HFFc6 (cell line): ENCODE results near the gene CDC5L. TPM values are rescaled to one million over a fixed set of nuclear protein-coding genes. Genes with fewer than 3 reads are reported as not detected.
A peak's percentile ranks its signal among the peaks of the same experiment; 100 is the strongest.

Experiments
- DNase-seq: peaks from one replicate; pipeline ENCODE4 v3.0.0-alpha.2; 2018
- H3K27ac Mint-ChIP-seq: 2 replicates; pipeline ENCODE4 v1.8.0; 2020; ENCODE audit warnings: mild to moderate bottlenecking, mixed read lengths
- H3K27me3 Mint-ChIP-seq: 2 replicates; pipeline ENCODE4 v1.8.0; 2021; ENCODE audit warnings: mild to moderate bottlenecking, moderate library complexity, mixed read lengths; ENCODE audit not compliant: insufficient read depth
- H3K36me3 Mint-ChIP-seq: 2 replicates; pipeline ENCODE4 v1.8.0; 2021; ENCODE audit warnings: low read depth, mixed read lengths
- H3K4me1 Mint-ChIP-seq: 2 replicates; pipeline ENCODE4 v1.8.0; 2020; ENCODE audit warnings: low read depth, mixed read lengths
- H3K4me3 Mint-ChIP-seq: 2 replicates; pipeline ENCODE4 v1.8.0; 2020; ENCODE audit warnings: mild to moderate bottlenecking, moderate library complexity, mixed read lengths
- H3K9me3 Mint-ChIP-seq: 2 replicates; pipeline ENCODE4 v1.8.0; 2020; ENCODE audit warnings: mild to moderate bottlenecking, mixed read lengths
- CTCF ChIP-seq: fragments of 200-600 bp; sonication (generic); IDR thresholded peaks from 2 replicates; pipeline ENCODE4 v1.5.0; 2021; ENCODE audit warnings: antibody characterized with exemption, mild to moderate bottlenecking
- total RNA-seq, 6 experiments: library from RNA; stranded (reverse); fragmentation: NEBNext Ultra II Directional; extraction: Animal tissue kit (Norgen Biotek cat#: 25700); gene quantifications; 2 replicates in 1 of 6; 3 replicates in 5 of 6; pipeline ENCODE4 v1.2.3, GENCODE V29; 2021

CDC5L gene
- total RNA-seq, 6 experiments from 2014 or later: 17.9 to 23.5 (median 21.6) TPM

GRCh38 chr6:44410363-44410762 lies 22.9 kb downstream of the CDC5L start:
- no peak for TF ChIP-seq CTCF
- Mint-ChIP-seq H3K9me3 (no peaks in the 10 kb centered on the region), H3K27me3 (no peaks in the 10 kb centered on the region; the same call in 1 of the 2 replicates), H3K36me3 (peaks cover 41% of the 10 kb centered on the region), H3K4me1 (peaks cover 19% of the 10 kb centered on the region), H3K4me3 (no peak overlapping the region), H3K27ac (no peak overlapping the region)
- no peak for DNase-seq

- Mint-ChIP-seq H3K4me3 (no peak overlapping the region), H3K27me3 (no peaks in the 10 kb centered on the region; the same call in 1 of the 2 replicates), H3K9me3 (no peaks in the 10 kb centered on the region), H3K36me3 (peaks cover 42% of the 10 kb centered on the region), H3K4me1 (peaks cover 27% of the 10 kb centered on the region), H3K27ac (peak overlapping the region; percentile 48)
- peak; percentile 9 for DNase-seq
- no peak for TF ChIP-seq CTCF
Measured at GRCh38 chr6:44411141-44411540, 23.6 kb downstream of the CDC5L start.

GRCh38 chr6:44415449-44415848 lies 27.9 kb downstream of the CDC5L start:
- no peak for DNase-seq
- Mint-ChIP-seq H3K4me3 (no peak overlapping the region), H3K36me3 (peaks cover 26% of the 10 kb centered on the region), H3K27ac (no peak overlapping the region), H3K4me1 (peaks cover 37% of the 10 kb centered on the region), H3K9me3 (no peaks in the 10 kb centered on the region), H3K27me3 (no peaks in the 10 kb centered on the region; the same call in 1 of the 2 replicates)
- no peak for TF ChIP-seq CTCF

- Mint-ChIP-seq H3K4me1 (peaks cover 34% of the 10 kb centered on the region), H3K27ac (no peak overlapping the region), H3K9me3 (no peaks in the 10 kb centered on the region), H3K27me3 (no peaks in the 10 kb centered on the region; the same call in 1 of the 2 replicates), H3K4me3 (no peak overlapping the region), H3K36me3 (peaks cover 28% of the 10 kb centered on the region)
- TF ChIP-seq CTCF: no peak
- DNase-seq: peak; percentile 35
Measured at GRCh38 chr6:44415873-44416502, 28.5 kb downstream of the CDC5L start.

GRCh38 chr6:44422531-44422930 lies 35.0 kb downstream of the CDC5L start:
- H3K27ac Mint-ChIP-seq: no peak overlapping the region
- peaks cover 15% of the 10 kb centered on the region for H3K36me3 Mint-ChIP-seq
- no peaks in the 10 kb centered on the region for H3K4me1 Mint-ChIP-seq
- TF ChIP-seq CTCF: no peak
- H3K4me3 Mint-ChIP-seq: no peak overlapping the region
- no peaks in the 10 kb centered on the region for H3K9me3 Mint-ChIP-seq
- no peaks in the 10 kb centered on the region for H3K27me3 Mint-ChIP-seq
- DNase-seq: no peak
